Measurements from ENCODE around the gene FHAD1. TPM values are rescaled to one million over a fixed set of nuclear protein-coding genes. Genes with fewer than 3 reads are reported as not detected.

Gene FHAD1
- polyA plus RNA-seq, 2 donors, result 0.04 to 0.16 TPM

GRCh38 chr1:15442759-15443158, 195.7 kb downstream of the FHAD1 start:
- Histone ChIP-seq H3K4me3 (ENCODE audit: low read depth in 1 of 2, low read length in 2 of 2) (no peak overlapping the region), H3K36me3 (ENCODE audit: control insufficient read depth in 2 of 2, insufficient read depth in 2 of 2, low read length in 1 of 2) (no peaks in the 10 kb centered on the region), H3K9me3 (ENCODE audit: control insufficient read depth in 2 of 2, insufficient read depth in 1 of 2, low read depth in 1 of 2, low read length in 1 of 2) (no peaks in the 10 kb centered on the region), H3K4me1 (ENCODE audit: control insufficient read depth in 2 of 2, insufficient read depth in 2 of 2, low read length in 1 of 2) (no peaks in the 10 kb centered on the region), H3K27ac (ENCODE audit: low read depth in 2 of 2, low read length in 1 of 2) (no peak overlapping the region), H3K27me3 (ENCODE audit: control insufficient read depth in 1 of 2, insufficient read depth in 2 of 2, low read length in 2 of 2) (no peaks in the 10 kb centered on the region)
- 83 to 86% methylated on average over 5 of the region's 5 CpGs for WGBS, 2 donors

DNA sequence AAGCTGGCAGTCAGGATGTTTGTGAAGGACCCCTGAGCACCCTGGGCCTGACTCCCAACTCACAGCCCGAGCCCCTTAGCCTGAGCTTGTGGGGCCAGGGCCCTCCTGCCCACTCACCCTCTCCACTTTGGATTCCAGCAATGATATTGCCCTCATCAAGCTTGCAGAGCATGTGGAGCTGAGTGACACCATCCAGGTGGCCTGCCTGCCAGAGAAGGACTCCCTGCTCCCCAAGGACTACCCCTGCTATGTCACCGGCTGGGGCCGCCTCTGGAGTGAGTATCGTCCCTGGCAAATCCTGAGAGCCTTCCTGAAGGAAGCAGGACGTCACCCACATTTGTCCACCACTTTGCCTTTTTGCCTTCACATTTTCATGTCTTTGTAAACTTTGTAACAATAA, 196.3 kb downstream of the FHAD1 start:
- no peak overlapping the region for H3K27ac ChIP-seq (ENCODE audit: low read depth in 2 of 2, low read length in 1 of 2)
- no peak overlapping the region for H3K4me3 ChIP-seq (ENCODE audit: low read depth in 1 of 2, low read length in 2 of 2)
- no peaks in the 10 kb centered on the region for H3K9me3 ChIP-seq (ENCODE audit: control insufficient read depth in 2 of 2, insufficient read depth in 1 of 2, low read depth in 1 of 2, low read length in 1 of 2)
- H3K27me3 ChIP-seq (ENCODE audit: control insufficient read depth in 1 of 2, insufficient read depth in 2 of 2, low read length in 2 of 2), result no peaks in the 10 kb centered on the region
- no peaks in the 10 kb centered on the region for H3K4me1 ChIP-seq (ENCODE audit: control insufficient read depth in 2 of 2, insufficient read depth in 2 of 2, low read length in 1 of 2)
- WGBS, 2 donors, result 71 to 79% methylated on average over 5 of the region's 5 CpGs
- no peaks in the 10 kb centered on the region for H3K36me3 ChIP-seq (ENCODE audit: control insufficient read depth in 2 of 2, insufficient read depth in 2 of 2, low read length in 1 of 2)

- Histone ChIP-seq H3K4me3 (ENCODE audit: low read depth in 1 of 2, low read length in 2 of 2) (no peak overlapping the region), H3K27ac (ENCODE audit: low read depth in 2 of 2, low read length in 1 of 2) (no peak overlapping the region), H3K4me1 (ENCODE audit: control insufficient read depth in 2 of 2, insufficient read depth in 2 of 2, low read length in 1 of 2) (no peaks in the 10 kb centered on the region), H3K36me3 (ENCODE audit: control insufficient read depth in 2 of 2, insufficient read depth in 2 of 2, low read length in 1 of 2) (no peaks in the 10 kb centered on the region), H3K9me3 (ENCODE audit: control insufficient read depth in 2 of 2, insufficient read depth in 1 of 2, low read depth in 1 of 2, low read length in 1 of 2) (no peaks in the 10 kb centered on the region), H3K27me3 (ENCODE audit: control insufficient read depth in 1 of 2, insufficient read depth in 2 of 2, low read length in 2 of 2) (no peaks in the 10 kb centered on the region)
- 78 to 86% methylated on average over 17 of the region's 17 CpGs for WGBS, 2 donors
These were observed 197.7 kb downstream of the FHAD1 start for GRCh38 chr1:15444468-15445389.

DNA sequence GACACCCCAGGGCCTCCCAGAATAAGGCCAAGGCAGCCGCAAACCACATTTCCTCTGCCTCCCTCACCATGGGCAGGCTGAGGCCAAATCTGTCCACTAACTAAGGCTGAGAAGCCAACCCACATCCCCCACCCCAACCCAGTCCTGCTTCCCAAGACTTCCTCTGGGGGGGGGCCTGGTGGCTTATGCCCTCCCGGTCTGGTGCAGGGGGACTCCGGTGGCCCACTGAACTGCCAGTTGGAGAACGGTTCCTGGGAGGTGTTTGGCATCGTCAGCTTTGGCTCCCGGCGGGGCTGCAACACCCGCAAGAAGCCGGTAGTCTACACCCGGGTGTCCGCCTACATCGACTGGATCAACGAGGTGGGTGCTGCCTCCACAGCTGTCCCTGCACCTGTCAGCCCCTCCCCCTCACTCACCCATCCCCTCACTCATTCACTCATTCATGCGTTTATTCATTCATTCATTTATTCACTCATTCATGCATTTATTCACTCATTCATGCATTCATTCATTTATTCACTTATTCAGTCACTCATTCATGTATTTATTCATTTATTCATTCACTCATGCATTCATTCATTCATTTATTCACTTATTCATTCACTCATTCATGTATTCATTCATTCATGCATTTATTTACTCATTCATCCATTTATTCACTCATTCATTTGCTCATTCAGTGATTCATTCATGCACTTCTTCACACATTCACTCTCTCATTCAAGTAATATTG, 198.5 kb downstream of the FHAD1 start:
- Histone ChIP-seq H3K4me1 (ENCODE audit: control insufficient read depth in 2 of 2, insufficient read depth in 2 of 2, low read length in 1 of 2) (no peaks in the 10 kb centered on the region), H3K27ac (ENCODE audit: low read depth in 2 of 2, low read length in 1 of 2) (no peak overlapping the region), H3K27me3 (ENCODE audit: control insufficient read depth in 1 of 2, insufficient read depth in 2 of 2, low read length in 2 of 2) (no peaks in the 10 kb centered on the region), H3K4me3 (ENCODE audit: low read depth in 1 of 2, low read length in 2 of 2) (no peak overlapping the region), H3K36me3 (ENCODE audit: control insufficient read depth in 2 of 2, insufficient read depth in 2 of 2, low read length in 1 of 2) (no peaks in the 10 kb centered on the region), H3K9me3 (ENCODE audit: control insufficient read depth in 2 of 2, insufficient read depth in 1 of 2, low read depth in 1 of 2, low read length in 1 of 2) (no peaks in the 10 kb centered on the region)
- WGBS, 2 donors, result 77 to 79% methylated on average over 14 of the region's 14 CpGs

- Histone ChIP-seq H3K36me3 (ENCODE audit: control insufficient read depth in 2 of 2, insufficient read depth in 2 of 2, low read length in 1 of 2) (no peaks in the 10 kb centered on the region), H3K27ac (ENCODE audit: low read depth in 2 of 2, low read length in 1 of 2) (no peak overlapping the region), H3K4me1 (ENCODE audit: control insufficient read depth in 2 of 2, insufficient read depth in 2 of 2, low read length in 1 of 2) (no peaks in the 10 kb centered on the region), H3K4me3 (ENCODE audit: low read depth in 1 of 2, low read length in 2 of 2) (no peak overlapping the region), H3K9me3 (ENCODE audit: control insufficient read depth in 2 of 2, insufficient read depth in 1 of 2, low read depth in 1 of 2, low read length in 1 of 2) (no peaks in the 10 kb centered on the region), H3K27me3 (ENCODE audit: control insufficient read depth in 1 of 2, insufficient read depth in 2 of 2, low read length in 2 of 2) (peaks cover 0 to under 1% of the 10 kb centered on the region in 2 donors)
- WGBS, 2 donors, result 76 to 90% methylated on average over 4 of the region's 4 CpGs
These were observed 199.2 kb downstream of the FHAD1 start for GRCh38 chr1:15446212-15446611.

Other genes with a start within 250 kb of the FHAD1 start
- 10 to 100 TPM in 1 of 2 donors, 1 to 10 TPM in 1; 7.4 to 15.4 TPM for gene TMEM51, start 93.5 kb upstream of the FHAD1 start, polyA plus RNA-seq
- gene EFHD2, start 162.7 kb downstream of the FHAD1 start, polyA plus RNA-seq, result 10 to 100 TPM; 32.5 to 38.0 TPM
- gene CTRC, start 191.2 kb downstream of the FHAD1 start, polyA plus RNA-seq, result under 1 TPM; 0.16 to 0.53 TPM
- not detected for gene CELA2A, start 209.5 kb downstream of the FHAD1 start, polyA plus RNA-seq
- not detected for gene CELA2B, start 228.9 kb downstream of the FHAD1 start, polyA plus RNA-seq

Measured in esophagus (tissue), 2 donors.